Activated B cell treated with CpG ODN at 0.5 μM for 24 hours (primary cell): ENCODE measurements around the gene DAP. TPM values are rescaled to one million over a fixed set of nuclear protein-coding genes. Genes with fewer than 3 reads are reported as not detected.

Experiments used
- ATAC-seq: fragments of 200-7000 bp; cut with Tn5 transposase; one replicate; pipeline ENCODE4 v1.10.0; 2021; ENCODE audit warnings: low read depth, mild to moderate bottlenecking, moderate library complexity
- CTCF ChIA-PET: fragments of 350-600 bp; sonication (Branson Sonifier 250); formaldehyde crosslinking; loops from one replicate; lab custom pipeline; 2021; ENCODE audit warnings: antibody characterized with exemption; lab: Charles Lee
- POLR2A ChIA-PET: fragments of 350-600 bp; sonication (Branson Sonifier 250); formaldehyde crosslinking; loops from one replicate; lab custom pipeline; 2021; ENCODE audit warnings: antibody characterized with exemption; lab: Charles Lee
- DNase-seq: peaks from one replicate; pipeline ENCODE4 v3.0.0; 2022
- H3K27ac Mint-ChIP-seq: one replicate; pipeline ENCODE4 v1.8.0; 2020; ENCODE audit warnings: mixed read lengths
- H3K27me3 Mint-ChIP-seq: one replicate; pipeline ENCODE4 v1.8.0; 2021; ENCODE audit warnings: mixed read lengths
- H3K36me3 Mint-ChIP-seq: one replicate; pipeline ENCODE4 v1.8.0; 2021; ENCODE audit warnings: low read depth, mixed read lengths
- H3K4me1 Mint-ChIP-seq: one replicate; pipeline ENCODE4 v1.8.0; 2021; ENCODE audit warnings: mixed read lengths
- H3K4me3 Mint-ChIP-seq: one replicate; pipeline ENCODE4 v1.8.0; 2020; ENCODE audit warnings: mild to moderate bottlenecking, mixed read lengths
- H3K9me3 Mint-ChIP-seq: one replicate; pipeline ENCODE4 v1.8.0; 2020; ENCODE audit warnings: mixed read lengths
- CTCF ChIP-seq: fragments of 200-600 bp; IDR thresholded peaks from one replicate; pipeline ENCODE4 v1.8.0; 2022; ENCODE audit warnings: antibody characterized with exemption, mild to moderate bottlenecking
- intact Hi-C: fragments of 100-400 bp; cut with micrococcal nuclease; formaldehyde crosslinking; loops from one replicate; pipeline ENCODE4 v1.15.1; 2024
- total RNA-seq: library from RNA; stranded (reverse); gene quantifications from 2 replicates; pipeline ENCODE4 v1.2.3, GENCODE V29; 2022

The DAP gene
- total RNA-seq, 1 donor from 2014 or later, result 51.3 TPM

- Mint-ChIP-seq H3K36me3 (peaks cover 14% of the 10 kb centered on the region), H3K27ac (no peak overlapping the region), H3K4me3 (no peak overlapping the region), H3K9me3 (peaks cover 8% of the 10 kb centered on the region), H3K27me3 (no peaks in the 10 kb centered on the region), H3K4me1 (no peaks in the 10 kb centered on the region)
- ChIA-PET POLR2A (interaction anchor here (0.7 kb wide), 1 partner anchor 213 kb away, joined by 4 read pairs; no protein-coding TSS in a partner anchor), CTCF (no interaction called here)
- no peak for DNase-seq
- no peak for ATAC-seq
- intact Hi-C loops, result no loop called here
- no peak for TF ChIP-seq CTCF
Measured at GRCh38 chr5:10673017-10673389, 88.0 kb downstream of the DAP start.

GRCh38 chr5:10672146-10673016 lies 88.7 kb downstream of the DAP start:
- peaks cover 6% of the 10 kb centered on the region for H3K9me3 Mint-ChIP-seq
- no peak for ATAC-seq
- H3K4me1 Mint-ChIP-seq, result no peaks in the 10 kb centered on the region
- CTCF ChIA-PET, result no interaction called here
- intact Hi-C loops, result no loop called here
- no peaks in the 10 kb centered on the region for H3K27me3 Mint-ChIP-seq
- no peak for DNase-seq
- no peak for TF ChIP-seq CTCF
- H3K4me3 Mint-ChIP-seq, result no peak overlapping the region
- peaks cover 7% of the 10 kb centered on the region for H3K36me3 Mint-ChIP-seq
- no peak overlapping the region for H3K27ac Mint-ChIP-seq
- POLR2A ChIA-PET, result no interaction called here

GRCh38 chr5:10671041-10672008 lies 89.7 kb downstream of the DAP start:
- H3K4me1 Mint-ChIP-seq, result no peaks in the 10 kb centered on the region
- no peak for TF ChIP-seq CTCF
- no peaks in the 10 kb centered on the region for H3K27me3 Mint-ChIP-seq
- ATAC-seq (no peak), DNase-seq (no peak)
- ChIA-PET CTCF (no interaction called here), POLR2A (no interaction called here)
- no peaks in the 10 kb centered on the region for H3K9me3 Mint-ChIP-seq
- H3K27ac Mint-ChIP-seq, result no peak overlapping the region
- intact Hi-C loops, result no loop called here
- no peaks in the 10 kb centered on the region for H3K36me3 Mint-ChIP-seq
- no peak overlapping the region for H3K4me3 Mint-ChIP-seq

- ChIA-PET POLR2A (interaction anchor here (0.8 kb wide), 1 partner anchor 33 kb away, joined by 3 read pairs; no protein-coding TSS in a partner anchor), CTCF (no interaction called here)
- no peak overlapping the region for H3K27ac Mint-ChIP-seq
- H3K27me3 Mint-ChIP-seq, result no peaks in the 10 kb centered on the region
- H3K9me3 Mint-ChIP-seq, result no peaks in the 10 kb centered on the region
- no peak for TF ChIP-seq CTCF
- no peaks in the 10 kb centered on the region for H3K4me1 Mint-ChIP-seq
- no peak for ATAC-seq
- H3K36me3 Mint-ChIP-seq, result no peaks in the 10 kb centered on the region
- intact Hi-C loops, result no loop called here
- H3K4me3 Mint-ChIP-seq, result no peak overlapping the region
- DNase-seq, result no peak
Measured at GRCh38 chr5:10669983-10670382, 91.1 kb downstream of the DAP start.

- ChIA-PET POLR2A (no interaction called here), CTCF (no interaction called here)
- DNase-seq, result no peak
- Mint-ChIP-seq H3K27ac (no peak overlapping the region), H3K9me3 (no peaks in the 10 kb centered on the region), H3K4me1 (no peaks in the 10 kb centered on the region), H3K27me3 (no peaks in the 10 kb centered on the region), H3K4me3 (no peak overlapping the region), H3K36me3 (no peaks in the 10 kb centered on the region)
- ATAC-seq, result no peak
- TF ChIP-seq CTCF, result no peak
- intact Hi-C loops, result no loop called here
Measured at GRCh38 chr5:10668697-10669096, 92.3 kb downstream of the DAP start.
